ENCODE measurements around the gene C8B. TPM values are rescaled to one million over a fixed set of nuclear protein-coding genes. Genes with fewer than 3 reads are reported as not detected.

Gene C8B
- total RNA-seq, 1 experiment from 2014 or later = not detected

DNA sequence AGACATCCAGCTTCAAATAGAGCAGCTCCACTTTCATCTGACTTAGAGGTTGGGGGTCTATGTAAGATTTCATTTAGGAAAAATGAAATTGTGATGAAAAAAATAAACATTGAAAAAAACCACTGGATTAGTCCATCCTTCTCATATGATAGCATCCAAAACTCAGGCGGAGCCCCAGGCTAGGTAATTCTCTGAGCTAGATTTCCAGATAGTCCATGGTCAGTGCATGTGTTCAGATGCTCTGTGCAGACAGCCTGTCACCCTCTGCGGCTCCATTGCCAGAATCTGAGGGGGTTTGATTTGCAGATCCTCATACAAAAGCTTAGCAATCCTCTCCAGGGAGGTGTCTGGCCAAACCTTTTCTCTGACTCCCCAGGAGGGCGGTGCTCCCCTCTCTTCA, 49.2 kb downstream of the C8B start:
- no peak for DNase-seq (ENCODE audit: low read depth, low spot score)
- in situ Hi-C loops (cut with HindIII; ENCODE audit: low pct_unique_long_range_greater_than_20kb, low sequenced_read_pairs) = no loop called here

DNA sequence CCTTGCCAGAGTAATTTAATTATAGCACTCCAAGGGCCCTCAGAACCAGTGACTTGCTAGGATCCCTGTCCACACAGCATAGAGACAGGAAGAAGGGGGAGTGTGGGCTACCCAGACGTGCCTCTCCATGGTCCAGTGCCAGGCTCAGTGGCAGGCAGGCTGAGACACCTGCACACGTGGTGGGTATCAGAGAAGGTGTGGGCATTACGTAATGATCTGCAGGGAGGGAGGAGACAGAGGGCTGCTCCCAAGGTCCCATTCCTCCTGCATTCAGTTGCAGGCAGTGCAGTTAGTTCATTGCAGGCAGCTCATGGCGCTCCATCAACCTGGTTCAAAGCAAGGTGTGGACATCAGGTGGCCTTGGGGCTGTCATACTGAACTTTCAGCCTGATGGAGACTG, 49.9 kb downstream of the C8B start:
- no peak for DNase-seq (ENCODE audit: low read depth, low spot score)
- in situ Hi-C loops (cut with HindIII; ENCODE audit: low pct_unique_long_range_greater_than_20kb, low sequenced_read_pairs) = no loop called here

DNA sequence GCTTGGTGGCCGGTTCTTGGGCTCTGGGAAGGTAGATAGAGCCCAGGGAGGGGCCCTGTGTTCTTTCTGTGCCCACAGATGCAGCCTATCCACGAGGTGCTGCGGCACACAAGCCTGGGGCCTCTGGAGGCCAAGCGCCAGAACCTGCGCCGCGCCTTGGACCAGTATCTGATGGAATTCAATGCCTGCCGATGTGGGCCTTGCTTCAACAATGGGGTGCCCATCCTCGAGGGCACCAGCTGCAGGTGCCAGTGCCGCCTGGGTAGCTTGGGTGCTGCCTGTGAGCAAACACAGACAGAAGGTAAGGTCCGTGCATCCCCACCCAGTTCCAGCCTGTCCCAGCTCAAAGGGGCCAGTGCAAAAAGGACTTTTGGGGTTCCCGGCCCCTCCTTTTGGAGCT, 53.5 kb downstream of the C8B start:
- in situ Hi-C loops (cut with HindIII; ENCODE audit: low pct_unique_long_range_greater_than_20kb, low sequenced_read_pairs) = no loop called here
- no peak for DNase-seq (ENCODE audit: low read depth, low spot score)

DNA sequence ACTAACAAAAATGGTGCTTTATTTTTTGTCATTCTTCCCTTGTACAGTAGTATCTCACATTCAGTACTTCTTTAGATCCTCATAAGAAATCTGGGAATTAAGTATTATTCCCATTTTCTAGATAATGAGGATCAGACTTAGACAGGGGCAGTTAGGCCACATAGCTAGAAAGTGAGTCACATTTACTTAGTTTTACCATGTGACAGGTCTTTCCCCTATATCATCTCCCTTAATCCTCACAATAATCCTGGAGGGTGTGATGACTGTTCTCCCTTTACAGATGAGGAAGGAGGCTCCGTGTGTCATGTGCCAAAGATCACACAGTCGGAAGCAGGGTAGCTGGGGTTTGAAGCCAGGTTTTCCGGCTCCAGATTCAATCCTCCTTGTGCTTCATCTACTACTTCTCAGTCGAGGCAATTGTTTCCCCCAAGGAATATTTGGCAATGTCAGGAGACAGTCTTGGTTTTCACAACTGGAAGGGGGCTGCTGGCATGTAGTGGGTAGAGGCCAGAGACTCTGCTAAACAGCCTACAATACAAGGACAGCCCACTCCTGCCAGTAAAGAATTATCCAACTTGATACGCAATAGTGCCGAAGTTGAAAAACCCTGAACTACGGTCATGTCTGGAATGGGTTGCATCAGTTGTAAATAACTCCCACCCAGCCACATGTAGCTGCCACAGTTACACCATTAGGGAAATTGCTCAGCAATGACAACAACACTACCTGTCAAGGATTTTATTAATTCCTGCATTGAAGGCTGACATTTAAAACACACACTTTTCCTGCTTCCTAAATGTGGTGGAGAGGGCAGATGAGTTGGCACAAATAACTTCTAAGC, 54.5 kb downstream of the C8B start:
- DNase-seq (ENCODE audit: low read depth, low spot score) = no peak
- in situ Hi-C loops (cut with HindIII; ENCODE audit: low pct_unique_long_range_greater_than_20kb, low sequenced_read_pairs) = no loop called here

DNA sequence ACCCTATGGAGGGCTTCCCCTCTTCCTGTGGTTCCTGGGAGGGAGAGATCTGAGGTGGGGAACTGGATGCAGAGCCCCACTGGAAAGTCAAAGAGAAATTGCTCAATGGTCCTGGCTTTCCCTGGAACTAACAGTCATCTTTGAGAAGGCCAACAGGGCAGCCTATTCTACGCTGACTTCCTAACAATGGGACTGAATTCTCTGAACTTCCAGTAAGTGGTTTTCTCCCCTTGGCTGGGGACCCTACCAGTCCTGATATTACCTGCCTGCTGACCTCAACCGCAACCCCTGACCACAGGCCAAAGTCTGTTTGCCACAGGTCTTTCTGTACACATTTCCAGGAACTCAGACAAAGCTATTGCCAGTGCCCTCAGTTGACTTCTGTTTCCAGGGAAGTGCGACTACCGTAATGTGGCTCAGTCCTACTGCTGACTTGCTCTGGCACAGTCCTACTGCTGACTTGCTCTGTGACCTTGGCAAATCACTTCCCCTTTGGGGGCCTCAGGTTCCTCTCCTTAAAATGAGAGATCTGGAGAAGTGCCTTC, 55.3 kb downstream of the C8B start:
- no peak for DNase-seq (ENCODE audit: low read depth, low spot score)
- in situ Hi-C loops (cut with HindIII; ENCODE audit: low pct_unique_long_range_greater_than_20kb, low sequenced_read_pairs) = no loop called here

DNA sequence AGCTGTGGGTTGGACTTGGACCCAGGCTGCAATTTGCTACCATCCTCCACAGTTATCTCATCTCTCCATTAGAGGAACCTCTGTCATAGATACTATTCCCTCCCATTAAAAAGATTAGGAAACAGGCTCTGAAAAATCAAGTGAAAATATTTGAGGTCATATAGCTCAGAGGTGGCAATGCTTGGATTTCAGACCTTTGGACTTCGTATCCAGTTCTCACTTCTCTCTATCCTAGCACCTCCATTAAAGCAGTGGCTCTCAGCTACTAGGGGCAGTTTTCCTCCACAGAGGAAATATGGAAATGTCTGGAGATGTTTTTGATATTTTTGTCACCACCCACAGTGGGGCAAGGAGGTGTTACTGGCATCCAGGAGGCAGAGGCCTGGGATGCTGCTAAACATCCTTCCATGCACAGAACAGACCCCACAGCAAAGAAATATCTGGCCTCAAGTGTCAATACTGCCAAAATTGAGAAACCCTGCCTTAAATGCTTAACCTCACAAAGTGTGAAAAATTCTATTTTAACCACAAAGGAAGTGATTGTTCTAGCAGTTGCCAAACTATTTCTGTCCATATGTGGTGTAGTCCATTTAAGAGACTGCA, 57.1 kb downstream of the C8B start:
- in situ Hi-C loops (cut with HindIII; ENCODE audit: low pct_unique_long_range_greater_than_20kb, low sequenced_read_pairs) = no loop called here

DNA sequence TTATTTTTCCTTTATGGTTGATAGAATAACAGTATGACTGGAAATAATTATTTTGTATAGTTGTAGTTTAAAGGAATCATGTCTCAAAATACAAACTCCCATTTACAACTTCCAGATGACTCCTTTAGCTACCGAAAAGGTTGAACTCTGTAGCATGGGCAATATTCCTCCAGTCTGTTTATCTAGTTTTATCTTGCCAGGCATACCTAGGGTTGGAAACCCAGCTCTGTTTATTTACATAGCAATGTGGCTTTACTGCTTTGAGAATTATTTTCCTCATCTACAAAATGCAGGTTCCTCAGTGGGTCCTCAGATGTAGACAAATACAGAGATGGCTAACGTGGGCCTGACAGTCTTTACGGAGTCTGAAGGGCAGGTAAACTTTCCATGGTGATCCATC, 60.1 kb downstream of the C8B start:
- in situ Hi-C loops (cut with HindIII; ENCODE audit: low pct_unique_long_range_greater_than_20kb, low sequenced_read_pairs) = no loop called here
- DNase-seq (ENCODE audit: low read depth, low spot score) = no peak

More for the DNA sequence above, 57.1 kb downstream of the C8B start:
- no peak for DNase-seq (ENCODE audit: low read depth, low spot score)

DNA sequence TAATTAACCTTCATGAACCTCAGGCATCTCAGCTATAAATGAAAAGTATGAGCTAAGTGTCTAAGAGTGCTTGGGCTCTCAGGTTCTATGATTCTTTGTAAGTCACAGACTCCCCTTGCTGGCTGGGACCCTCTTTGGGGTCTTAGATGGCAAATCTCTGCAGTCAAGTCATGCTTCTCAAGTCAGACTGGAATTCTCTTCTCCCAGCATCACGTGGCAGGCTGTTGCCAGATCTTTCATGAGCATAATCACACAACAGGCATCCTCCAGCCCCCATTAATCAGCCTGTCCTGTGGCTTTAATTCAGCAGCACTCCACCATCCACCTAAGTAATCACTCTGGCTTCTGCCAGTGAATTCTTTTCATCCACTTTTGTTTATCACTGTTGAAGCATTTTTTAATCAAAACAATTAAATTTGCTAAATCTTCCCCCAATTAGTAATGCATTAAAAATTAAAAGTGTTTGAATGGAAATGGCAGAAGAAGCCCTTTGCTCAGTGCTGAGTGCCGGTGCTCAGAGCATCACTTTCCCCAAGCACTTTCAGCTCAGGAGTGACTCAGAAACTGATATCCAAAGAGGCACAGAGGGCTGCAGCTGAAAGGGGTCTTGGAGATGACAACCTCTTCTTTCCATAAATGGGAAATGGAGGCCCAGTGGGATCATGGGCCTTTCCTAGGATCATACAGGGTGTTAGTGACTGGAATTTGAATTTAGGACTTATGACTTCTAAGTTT, 61.0 kb downstream of the C8B start:
- in situ Hi-C loops (cut with HindIII; ENCODE audit: low pct_unique_long_range_greater_than_20kb, low sequenced_read_pairs) = no loop called here
- DNase-seq (ENCODE audit: low read depth, low spot score) = no peak

DNA sequence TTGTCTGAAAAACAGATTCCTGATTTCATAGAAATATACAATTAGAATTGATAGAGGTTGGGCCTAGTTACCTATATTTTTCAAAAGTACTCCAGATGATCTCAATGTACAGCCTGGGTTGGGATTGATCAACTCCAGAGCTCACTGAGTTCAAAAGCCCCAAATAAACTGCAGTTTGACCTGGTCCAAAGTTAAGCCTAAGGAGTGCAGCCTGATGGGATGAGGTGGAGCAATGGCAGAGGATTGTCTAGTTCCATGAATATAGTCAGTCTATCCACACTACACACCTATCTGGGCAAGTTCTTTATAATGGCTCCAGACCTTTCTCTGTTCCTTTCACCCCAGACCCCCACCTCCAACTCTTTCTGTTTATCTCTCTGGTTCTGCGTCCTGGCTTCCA, 62.0 kb downstream of the C8B start:
- in situ Hi-C loops (cut with HindIII; ENCODE audit: low pct_unique_long_range_greater_than_20kb, low sequenced_read_pairs) = no loop called here

DNA sequence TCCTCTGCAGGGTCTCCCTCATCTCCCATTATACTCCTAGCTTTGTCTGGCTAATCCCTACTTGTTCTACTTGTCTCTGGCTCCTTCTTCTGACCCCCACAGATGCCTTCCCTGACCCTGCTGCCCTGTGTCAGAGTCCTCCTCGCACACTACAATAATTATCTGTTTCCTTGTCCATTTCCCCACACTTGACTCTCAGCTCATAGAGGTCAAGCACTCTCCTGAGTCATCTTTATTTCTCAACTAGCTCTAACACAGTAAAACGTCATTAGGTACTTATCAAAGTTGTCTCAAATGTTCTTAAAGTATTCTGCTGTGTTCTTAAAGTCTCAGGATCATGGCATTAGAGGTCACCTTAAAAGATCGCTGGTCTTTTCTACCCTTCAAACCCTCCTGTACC, 64.1 kb downstream of the C8B start:
- in situ Hi-C loops (cut with HindIII; ENCODE audit: low pct_unique_long_range_greater_than_20kb, low sequenced_read_pairs) = no loop called here
- DNase-seq (ENCODE audit: low read depth, low spot score) = no peak

More for the DNA sequence above, 62.0 kb downstream of the C8B start:
- no peak for DNase-seq (ENCODE audit: low read depth, low spot score)

DNA sequence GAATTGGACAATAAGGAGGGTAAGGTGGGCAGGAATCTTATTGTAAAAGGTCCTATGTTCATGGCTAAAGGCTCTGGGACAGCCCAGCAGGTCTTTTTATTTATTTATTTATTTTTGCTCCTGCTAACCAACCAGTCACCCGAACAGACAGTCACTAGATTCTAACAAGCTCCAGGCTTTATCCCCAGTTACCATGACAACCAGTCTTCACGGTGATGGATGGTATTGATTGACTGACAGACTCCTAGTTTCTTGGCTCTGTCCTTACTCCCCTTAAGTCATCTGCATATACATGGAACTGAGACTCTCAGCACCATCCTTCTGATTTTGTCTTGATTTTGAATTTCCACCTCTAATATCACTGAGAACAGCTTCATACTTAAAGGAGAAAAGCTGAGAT, 66.9 kb downstream of the C8B start:
- no peak for DNase-seq (ENCODE audit: low read depth, low spot score)
- in situ Hi-C loops (cut with HindIII; ENCODE audit: low pct_unique_long_range_greater_than_20kb, low sequenced_read_pairs) = no loop called here

DNA sequence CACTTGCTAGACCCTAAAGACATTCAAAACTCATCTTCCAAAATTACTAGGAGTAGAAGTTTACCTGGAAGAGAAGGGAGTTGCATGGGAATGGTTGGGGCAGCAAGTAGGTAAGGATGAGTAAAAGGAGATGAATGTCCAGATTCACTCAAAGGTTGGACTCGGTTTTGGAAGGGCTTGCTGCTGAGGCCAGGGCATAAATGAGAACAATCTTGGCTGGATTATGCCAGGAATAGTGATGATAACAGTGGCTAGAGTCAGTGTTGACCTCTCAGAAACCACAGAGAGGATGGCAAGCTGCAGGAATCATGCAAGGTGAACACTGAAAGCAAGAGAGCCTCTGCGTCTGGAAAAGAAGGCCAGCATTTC, 67.8 kb downstream of the C8B start:
- in situ Hi-C loops (cut with HindIII; ENCODE audit: low pct_unique_long_range_greater_than_20kb, low sequenced_read_pairs) = no loop called here
- DNase-seq (ENCODE audit: low read depth, low spot score) = no peak

DNA sequence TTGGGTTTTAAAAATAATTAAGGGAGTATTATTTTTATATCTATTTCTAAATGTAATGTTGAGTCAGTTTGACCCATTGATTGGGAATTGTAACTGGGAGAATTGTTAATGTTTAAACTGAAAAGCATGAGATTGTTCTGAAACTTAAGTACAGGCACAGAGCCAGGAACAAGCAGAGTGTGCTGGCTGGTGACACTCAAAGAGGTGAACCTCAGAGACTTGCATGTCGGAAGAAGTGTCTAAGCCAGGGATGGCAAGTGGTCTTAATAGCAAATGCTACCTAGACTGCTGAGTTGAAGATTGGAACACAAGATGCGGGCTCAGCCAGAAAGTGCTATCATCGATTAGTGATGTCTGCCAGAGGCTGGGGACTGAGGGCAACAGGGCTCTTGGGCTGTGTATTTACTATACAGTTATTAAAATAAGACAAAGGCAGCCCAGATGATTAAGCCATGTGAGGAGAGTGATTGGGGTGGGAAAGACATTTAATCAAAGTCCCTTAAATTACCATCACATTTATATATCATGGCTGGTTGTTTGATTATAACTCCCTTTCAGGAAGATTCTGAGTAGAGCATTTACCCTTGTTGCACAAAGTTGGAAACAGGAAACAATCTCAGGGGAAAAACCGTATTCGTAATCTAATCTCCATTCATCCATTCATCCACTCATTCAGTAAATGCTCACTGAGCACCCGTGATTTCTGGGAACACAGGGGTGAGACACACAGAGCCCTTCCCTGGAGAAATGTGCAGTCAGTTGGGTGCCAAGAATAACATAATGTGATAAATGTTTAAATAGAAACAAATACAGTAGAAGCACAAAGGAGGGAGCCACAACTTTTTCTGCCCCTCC, 68.4 kb downstream of the C8B start:
- in situ Hi-C loops (cut with HindIII; ENCODE audit: low pct_unique_long_range_greater_than_20kb, low sequenced_read_pairs) = no loop called here
- DNase-seq (ENCODE audit: low read depth, low spot score) = no peak

DNA sequence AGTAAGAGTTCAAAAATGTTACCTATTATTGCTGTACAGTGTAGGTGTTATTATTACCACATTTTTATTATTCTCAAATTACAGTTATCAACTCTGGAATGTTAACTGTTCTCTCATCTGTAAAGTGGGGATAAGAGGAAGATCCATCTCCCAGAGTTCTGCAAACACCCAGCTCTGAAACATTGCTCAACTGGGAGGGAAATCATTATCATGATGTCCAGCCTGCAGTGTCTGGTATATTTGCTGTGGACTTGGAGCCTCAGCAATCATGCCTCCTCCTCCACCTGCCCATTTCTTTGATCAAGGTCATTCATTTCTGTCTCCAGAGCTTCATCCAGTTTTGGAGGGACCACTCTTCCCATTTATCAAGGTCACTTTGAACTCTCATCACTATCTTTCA, 71.8 kb downstream of the C8B start:
- no peak for DNase-seq (ENCODE audit: low read depth, low spot score)
- in situ Hi-C loops (cut with HindIII; ENCODE audit: low pct_unique_long_range_greater_than_20kb, low sequenced_read_pairs) = no loop called here

DNA sequence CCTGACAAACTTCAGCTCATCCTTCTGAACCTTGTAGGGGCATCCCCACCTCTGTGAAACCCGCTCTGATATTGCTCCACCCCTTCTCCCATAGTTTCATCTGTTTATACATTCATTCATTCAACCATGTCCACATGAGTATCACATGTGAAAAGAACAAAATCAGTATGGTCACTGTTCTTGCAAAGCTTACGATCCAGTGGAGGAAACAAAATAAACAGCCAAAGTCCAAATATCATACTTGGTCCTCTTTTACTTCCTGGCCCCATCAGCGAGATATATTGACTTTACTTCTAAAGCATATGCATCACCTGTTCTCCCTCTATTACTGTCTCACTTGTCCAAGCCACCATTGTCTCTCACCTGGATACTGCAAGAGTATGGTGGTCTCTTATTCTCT, 75.6 kb downstream of the C8B start:
- in situ Hi-C loops (cut with HindIII; ENCODE audit: low pct_unique_long_range_greater_than_20kb, low sequenced_read_pairs) = no loop called here
- no peak for DNase-seq (ENCODE audit: low read depth, low spot score)

DNA sequence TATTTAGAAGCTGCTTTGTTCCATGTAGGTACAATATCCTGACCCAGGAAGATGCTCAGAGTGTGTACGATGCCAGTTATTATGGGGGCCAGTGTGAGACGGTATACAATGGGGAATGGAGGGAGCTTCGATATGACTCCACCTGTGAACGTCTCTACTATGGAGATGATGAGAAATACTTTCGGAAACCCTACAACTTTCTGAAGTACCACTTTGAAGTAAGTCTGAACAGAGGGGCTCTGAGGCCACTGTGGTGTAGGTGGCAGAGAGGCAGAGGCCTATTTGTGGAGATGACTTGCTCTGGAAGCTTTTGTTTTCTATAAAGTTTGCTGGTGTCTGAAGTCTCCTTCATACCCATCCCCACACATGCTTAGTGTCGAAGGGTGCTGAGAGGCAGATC, 84.4 kb downstream of the C8B start:
- in situ Hi-C loops (cut with HindIII; ENCODE audit: low pct_unique_long_range_greater_than_20kb, low sequenced_read_pairs) = no loop called here
- DNase-seq (ENCODE audit: low read depth, low spot score) = no peak

DNA sequence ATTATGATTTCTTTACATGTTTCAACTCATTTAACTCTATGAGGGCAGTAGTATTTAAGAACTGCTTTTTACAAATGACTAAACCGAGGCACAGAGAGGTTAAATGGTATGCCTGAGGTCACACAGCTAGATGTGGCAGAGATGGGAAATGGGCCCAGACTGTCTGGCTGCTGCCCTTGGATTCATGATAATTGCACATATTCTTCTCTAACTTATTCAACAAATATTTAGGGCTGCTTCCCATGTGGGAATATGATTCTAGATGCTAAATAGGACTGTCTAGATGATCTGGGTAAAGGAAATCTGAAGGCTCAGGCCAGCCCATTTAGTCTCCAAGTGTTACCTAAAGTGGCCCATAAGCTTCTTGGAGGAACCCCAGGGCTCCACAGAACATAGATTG, 85.0 kb downstream of the C8B start:
- in situ Hi-C loops (cut with HindIII; ENCODE audit: low pct_unique_long_range_greater_than_20kb, low sequenced_read_pairs) = no loop called here
- no peak for DNase-seq (ENCODE audit: low read depth, low spot score)
